Gastroesophageal sphincter (tissue), 3 donors: ENCODE results near the gene PROCA1.

Experiments used
- EP300 ChIP-seq: sonication (generic); formaldehyde crosslinking; IDR thresholded peaks from one replicate; pipeline ENCODE4 v1.6.1; 2017; ENCODE audit warnings: antibody characterized with exemption, mild to moderate bottlenecking
- POLR2A ChIP-seq, 2 donors: fragments of 450-650 bp; IDR thresholded peaks; one replicate each; pipeline ENCODE4 v1.6.1; 2017; ENCODE audit warnings: antibody characterized with exemption in 2 of 2, mild to moderate bottlenecking in 2 of 2, moderate library complexity in 1 of 2
- POLR2AphosphoS5 ChIP-seq: sonication (generic); formaldehyde crosslinking; IDR thresholded peaks from one replicate; pipeline ENCODE4 v1.6.1; 2017; ENCODE audit warnings: antibody characterized with exemption
- TF ChIP-seq, protein P1 (sequence below), 4 experiments: fragments of 200-600 bp in 2 of 4; fragments of 450-650 bp in 2 of 4; sonication (generic) in 1 of 4; IDR thresholded peaks; one replicate each; pipeline ENCODE4 v1.5.1; 2017 to 2019; ENCODE audit warnings: antibody characterized with exemption in 4 of 4, mild to moderate bottlenecking in 2 of 4, moderate library complexity in 2 of 4

DNA sequence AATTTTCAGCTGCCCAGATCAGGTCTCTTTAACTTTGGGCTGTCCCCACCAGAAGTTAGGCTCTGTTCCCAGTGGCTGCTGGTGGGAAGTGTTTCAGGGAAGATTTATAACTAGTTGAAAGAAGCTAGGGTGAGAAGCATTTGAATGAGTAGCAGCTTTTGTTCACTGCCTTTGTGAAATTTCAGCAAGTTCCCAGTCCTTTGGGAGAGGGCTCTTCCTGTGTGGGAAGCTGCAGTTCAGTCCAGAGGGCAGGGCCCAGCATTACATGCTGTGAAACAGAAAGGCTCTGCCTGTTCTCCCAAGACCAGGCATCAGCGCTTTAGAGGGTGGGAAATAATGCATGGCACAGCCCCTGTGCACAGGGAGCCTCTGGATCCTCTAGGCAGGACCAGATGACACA is 17.8 kb downstream of the PROCA1 start:
- TF ChIP-seq POLR2A (IDR thresholded peaks at IDR 0.05) (no peak), POLR2AphosphoS5 (no peak), EP300 (no peak)
- TF ChIP-seq, protein P1, sequence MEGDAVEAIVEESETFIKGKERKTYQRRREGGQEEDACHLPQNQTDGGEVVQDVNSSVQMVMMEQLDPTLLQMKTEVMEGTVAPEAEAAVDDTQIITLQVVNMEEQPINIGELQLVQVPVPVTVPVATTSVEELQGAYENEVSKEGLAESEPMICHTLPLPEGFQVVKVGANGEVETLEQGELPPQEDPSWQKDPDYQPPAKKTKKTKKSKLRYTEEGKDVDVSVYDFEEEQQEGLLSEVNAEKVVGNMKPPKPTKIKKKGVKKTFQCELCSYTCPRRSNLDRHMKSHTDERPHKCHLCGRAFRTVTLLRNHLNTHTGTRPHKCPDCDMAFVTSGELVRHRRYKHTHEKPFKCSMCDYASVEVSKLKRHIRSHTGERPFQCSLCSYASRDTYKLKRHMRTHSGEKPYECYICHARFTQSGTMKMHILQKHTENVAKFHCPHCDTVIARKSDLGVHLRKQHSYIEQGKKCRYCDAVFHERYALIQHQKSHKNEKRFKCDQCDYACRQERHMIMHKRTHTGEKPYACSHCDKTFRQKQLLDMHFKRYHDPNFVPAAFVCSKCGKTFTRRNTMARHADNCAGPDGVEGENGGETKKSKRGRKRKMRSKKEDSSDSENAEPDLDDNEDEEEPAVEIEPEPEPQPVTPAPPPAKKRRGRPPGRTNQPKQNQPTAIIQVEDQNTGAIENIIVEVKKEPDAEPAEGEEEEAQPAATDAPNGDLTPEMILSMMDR (IDR thresholded peaks at IDR 0.05): no peak
